Stimulated activated CD8-positive, alpha-beta memory T cell treated with anti-CD3 and anti-CD28 coated beads, Interleukin-4, amount 100 ng/mL, for 4 hours (primary cell): ENCODE results near the gene DOK1.

Experiments used
- DNase-seq, 2 donors: peaks; one replicate each; pipeline ENCODE4 v3.0.0-alpha.2; 2020; ENCODE audit warnings: low read depth in 2 of 2, low spot score in 1 of 2

The DOK1 gene

GRCh38 chr2:74566754-74567085 is 12.2 kb downstream of the DOK1 start:
- DNase-seq = no peak

- no peak for DNase-seq
These were observed 13.4 kb downstream of the DOK1 start for GRCh38 chr2:74567881-74568280.

- DNase-seq = no peak
These were observed 15.2 kb downstream of the DOK1 start for GRCh38 chr2:74569686-74570085.

GRCh38 chr2:74571058-74571457 is 16.5 kb downstream of the DOK1 start:
- DNase-seq = no peak

GRCh38 chr2:74572178-74572925 is 17.8 kb downstream of the DOK1 start:
- no peak for DNase-seq

GRCh38 chr2:74573747-74574562 is 19.4 kb downstream of the DOK1 start:
- DNase-seq = no peak

- no peak for DNase-seq
These were observed 20.8 kb downstream of the DOK1 start for GRCh38 chr2:74575320-74575719.

- no peak for DNase-seq
These were observed 21.8 kb downstream of the DOK1 start for GRCh38 chr2:74576211-74576862.

GRCh38 chr2:74576863-74577229 is 22.3 kb downstream of the DOK1 start:
- DNase-seq = no peak

- DNase-seq = no peak
These were observed 22.9 kb downstream of the DOK1 start for GRCh38 chr2:74577448-74577847.

GRCh38 chr2:74578408-74578807 is 23.9 kb downstream of the DOK1 start:
- no peak for DNase-seq

- no peak for DNase-seq
These were observed 26.9 kb downstream of the DOK1 start for GRCh38 chr2:74581463-74581862.

- DNase-seq = no peak
These were observed 27.7 kb downstream of the DOK1 start for GRCh38 chr2:74582184-74582583.

GRCh38 chr2:74583504-74583903 is 29.0 kb downstream of the DOK1 start:
- DNase-seq = no peak

GRCh38 chr2:74584088-74584645 is 29.6 kb downstream of the DOK1 start:
- DNase-seq = no peak

- DNase-seq = no peak
These were observed 31.1 kb downstream of the DOK1 start for GRCh38 chr2:74585406-74586185.

GRCh38 chr2:74587664-74588277 is 33.3 kb downstream of the DOK1 start:
- DNase-seq = peak; percentile 19 to 28

- no peak for DNase-seq
These were observed 34.1 kb downstream of the DOK1 start for GRCh38 chr2:74588664-74589063.

- no peak for DNase-seq
These were observed 39.6 kb downstream of the DOK1 start for GRCh38 chr2:74593826-74594772.

- no peak for DNase-seq
These were observed 42.1 kb downstream of the DOK1 start for GRCh38 chr2:74596584-74596983.
